ENCODE results near the gene LIMS3. TPM values are rescaled to one million over a fixed set of nuclear protein-coding genes. Genes with fewer than 3 reads are reported as not detected.
"Not testable (repeated sequence)": the region's sequence is repeated elsewhere in the genome, so short reads cannot be mapped to it uniquely, and the experiment has no call there.

LIMS3 gene, protein sequence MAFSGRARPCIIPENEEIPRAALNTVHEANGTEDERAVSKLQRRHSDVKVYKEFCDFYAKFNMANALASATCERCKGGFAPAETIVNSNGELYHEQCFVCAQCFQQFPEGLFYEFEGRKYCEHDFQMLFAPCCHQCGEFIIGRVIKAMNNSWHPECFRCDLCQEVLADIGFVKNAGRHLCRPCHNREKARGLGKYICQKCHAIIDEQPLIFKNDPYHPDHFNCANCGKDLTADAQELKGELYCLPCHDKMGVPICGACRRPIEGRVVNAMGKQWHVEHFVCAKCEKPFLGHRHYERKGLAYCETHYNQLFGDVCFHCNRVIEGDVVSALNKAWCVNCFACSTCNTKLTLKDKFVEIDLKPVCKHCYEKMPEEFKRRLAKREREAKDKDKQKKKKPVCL
- 5.9 TPM for total RNA-seq

DNA sequence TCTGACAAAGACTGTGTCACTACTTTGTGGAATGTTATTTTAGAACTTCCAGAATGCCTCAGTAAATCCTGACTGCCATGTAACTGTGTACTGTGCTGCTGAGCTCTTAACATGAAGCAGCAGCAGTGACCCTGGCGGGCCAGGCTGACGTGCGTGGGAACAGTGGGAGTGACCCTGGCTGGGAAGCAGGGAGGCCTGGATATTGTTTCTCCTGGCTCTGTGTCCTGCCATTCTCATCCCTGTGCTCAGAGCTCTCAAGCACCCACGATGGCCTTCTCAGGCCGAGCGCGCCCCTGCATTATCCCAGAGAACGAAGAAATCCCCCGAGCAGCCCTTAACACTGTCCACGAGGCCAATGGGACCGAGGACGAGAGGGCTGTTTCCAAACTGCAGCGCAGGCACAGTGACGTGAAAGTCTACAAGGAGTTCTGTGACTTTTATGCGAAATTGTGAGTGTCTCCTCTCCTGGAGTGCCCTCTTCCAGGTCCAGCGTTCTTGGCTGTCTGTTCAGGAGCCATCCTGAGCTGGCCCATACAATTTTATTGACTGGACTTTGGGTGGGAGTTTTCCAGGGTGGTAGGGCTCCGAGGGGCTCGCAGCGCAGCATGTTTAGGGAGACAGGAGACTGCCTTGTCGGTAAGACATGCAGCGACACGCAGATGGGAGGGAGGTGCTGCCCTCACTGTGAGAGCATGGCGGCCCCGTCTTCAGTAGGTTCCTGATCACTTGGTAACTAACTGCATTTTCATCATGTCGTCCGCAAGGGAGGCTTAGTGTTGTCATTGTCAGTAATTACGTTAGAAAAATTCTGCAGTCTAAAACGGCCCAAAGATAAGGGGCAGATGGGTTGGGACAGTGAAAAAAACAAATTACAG is at the start of gene LIMS3:
LIMS3 (plus strand) TSS at position 227 of the 875 bp plus-strand sequence; CDS start at position 268, 41 bp downstream.
- DNase-seq: not testable (repeated sequence)

DNA sequence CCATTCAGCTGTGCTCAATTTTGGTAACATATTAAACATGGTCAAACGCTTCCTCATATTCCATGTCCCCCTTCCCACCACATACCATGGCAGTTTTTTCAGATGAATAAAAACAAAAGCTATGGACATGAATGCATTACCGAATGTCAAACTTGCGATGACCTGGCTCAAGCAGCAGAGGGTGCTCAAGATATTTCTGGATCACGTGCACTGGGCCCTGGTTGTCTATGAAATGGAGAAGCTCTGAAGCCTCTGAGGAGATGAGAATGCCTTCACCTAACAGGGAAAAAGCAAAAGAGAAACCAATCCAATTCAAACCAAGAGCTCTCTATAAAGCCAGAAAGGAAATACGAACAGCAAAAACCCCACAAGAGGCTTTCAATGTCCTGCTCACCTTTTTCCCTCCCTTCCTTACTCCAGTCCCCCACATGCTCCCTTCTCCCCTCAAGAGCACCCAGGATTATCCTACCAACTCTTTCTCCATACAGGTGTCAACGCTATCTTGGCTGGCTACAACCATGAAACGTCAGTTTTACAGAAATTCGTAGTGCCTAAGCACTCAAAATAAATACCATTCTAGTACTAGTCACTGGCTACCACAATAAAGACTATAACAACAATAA is 27.2 kb upstream of the LIMS3 start:
- DNase-seq: not testable (repeated sequence)

DNA sequence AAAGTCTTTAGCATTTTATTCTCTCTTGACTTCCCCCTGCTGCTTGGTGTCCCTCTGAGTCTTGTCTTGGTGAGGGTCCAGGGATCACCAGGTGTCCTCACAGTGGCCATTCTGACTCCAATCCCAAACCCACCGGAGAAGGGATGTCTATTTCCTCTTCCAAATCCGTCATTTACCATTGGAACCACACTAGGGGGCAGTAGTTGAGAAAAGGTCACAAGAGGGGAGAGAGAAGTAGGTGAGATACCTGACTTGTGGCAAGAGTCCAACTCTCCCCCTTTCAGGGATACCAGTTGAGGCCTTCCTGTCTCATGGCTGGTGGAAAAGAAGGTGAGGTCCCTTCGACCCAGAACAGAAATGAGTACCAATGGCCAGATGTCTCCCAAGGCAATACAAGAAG is 21.9 kb upstream of the LIMS3 start:
- DNase-seq: not testable (repeated sequence)

DNA sequence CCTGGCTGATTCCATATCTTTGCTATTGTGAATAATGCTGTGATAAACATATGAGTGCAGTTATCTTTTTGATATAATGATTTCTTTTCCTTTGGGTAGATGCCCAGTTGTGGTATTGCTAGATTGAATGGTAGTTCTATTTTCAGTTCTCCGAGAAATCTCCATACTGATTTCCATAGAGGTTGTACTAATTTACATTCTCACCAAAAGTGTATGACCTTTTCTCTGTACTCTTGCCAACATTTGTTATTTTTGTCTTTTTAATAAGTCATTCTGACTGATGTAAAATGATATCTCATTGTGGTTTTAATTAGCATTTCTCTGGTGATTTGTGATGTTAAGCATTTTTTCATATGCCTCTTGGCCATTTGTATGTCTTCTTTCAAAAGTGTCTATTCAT is 16.4 kb upstream of the LIMS3 start:
- DNase-seq: not testable (repeated sequence)

DNA sequence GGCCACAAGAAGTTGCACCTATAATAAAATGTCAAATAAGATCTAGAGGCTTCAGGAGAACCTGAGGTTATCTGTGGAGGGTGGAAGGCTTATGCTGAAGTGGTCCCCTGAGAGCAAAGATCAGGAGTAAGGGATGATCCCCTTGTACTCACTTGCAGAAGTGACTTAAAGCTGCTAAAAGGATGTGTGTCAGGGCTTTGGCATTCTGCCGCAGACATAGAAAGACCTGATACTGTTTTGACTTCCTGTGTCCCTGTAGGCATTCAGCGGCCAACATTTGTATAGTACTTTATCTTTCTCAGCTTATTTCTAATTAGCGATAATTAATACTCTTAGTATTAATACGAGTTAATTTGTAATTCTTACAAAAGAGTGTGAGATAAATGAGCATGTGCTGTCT is 10.1 kb upstream of the LIMS3 start:
- not testable (repeated sequence) for DNase-seq

DNA sequence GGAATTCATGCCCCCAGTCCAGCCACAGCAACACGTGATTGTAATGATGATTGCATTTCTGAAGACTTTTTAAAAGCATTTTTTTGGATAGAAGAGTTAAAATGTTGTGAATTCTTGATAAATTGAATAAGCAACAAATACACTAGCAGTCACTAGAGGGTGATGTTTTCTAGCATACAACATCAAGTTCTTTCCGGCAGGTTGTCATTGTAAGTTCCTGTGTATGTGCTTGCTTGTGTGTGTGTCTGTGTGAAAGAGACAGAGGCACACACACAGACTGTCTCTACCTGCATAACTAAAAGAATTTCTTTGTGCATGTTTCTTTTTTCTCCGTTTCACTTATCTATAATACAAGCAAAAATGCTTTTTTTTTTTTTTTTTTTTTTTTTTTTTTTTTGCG is 8.6 kb upstream of the LIMS3 start:
- not testable (repeated sequence) for DNase-seq

DNA sequence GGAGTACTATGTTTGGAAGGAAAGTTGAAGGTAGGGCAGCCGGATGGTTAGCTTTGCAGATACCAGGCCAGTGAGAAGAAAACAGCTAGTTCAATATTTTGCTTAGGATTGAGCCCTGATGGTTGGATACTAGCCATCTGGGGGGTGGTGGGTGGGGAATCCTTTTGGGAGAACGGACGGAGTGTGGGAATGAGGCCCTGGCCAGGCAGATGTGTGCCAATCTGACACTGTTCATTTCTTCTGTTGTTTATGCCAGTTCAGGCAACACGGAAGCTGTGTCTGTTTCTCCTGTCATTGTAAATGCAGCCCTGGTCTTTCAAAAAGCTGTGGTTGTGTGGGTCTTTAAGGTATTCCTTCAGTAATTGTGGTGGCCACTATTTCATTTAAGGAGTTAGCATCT is 7.5 kb upstream of the LIMS3 start:
- DNase-seq: not testable (repeated sequence)

DNA sequence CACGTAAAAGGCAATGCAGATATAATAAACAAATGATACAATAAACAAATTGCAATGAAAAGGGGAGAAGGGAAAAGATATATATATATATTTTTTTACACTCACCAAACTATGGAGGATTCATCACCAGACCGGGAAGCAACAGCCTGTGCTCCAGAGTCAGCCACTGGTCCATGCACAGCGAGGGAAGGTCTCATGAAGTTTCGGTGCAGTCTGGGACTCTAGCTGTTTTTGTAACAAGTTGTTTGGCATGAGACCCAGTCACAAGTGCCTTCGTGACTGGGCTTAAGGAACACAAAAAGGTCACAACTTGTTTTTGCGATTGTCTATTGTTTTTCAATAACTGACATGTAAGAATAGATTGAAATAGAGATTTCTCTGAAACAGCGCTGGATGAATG is 4.8 kb upstream of the LIMS3 start:
- DNase-seq: not testable (repeated sequence)

DNA sequence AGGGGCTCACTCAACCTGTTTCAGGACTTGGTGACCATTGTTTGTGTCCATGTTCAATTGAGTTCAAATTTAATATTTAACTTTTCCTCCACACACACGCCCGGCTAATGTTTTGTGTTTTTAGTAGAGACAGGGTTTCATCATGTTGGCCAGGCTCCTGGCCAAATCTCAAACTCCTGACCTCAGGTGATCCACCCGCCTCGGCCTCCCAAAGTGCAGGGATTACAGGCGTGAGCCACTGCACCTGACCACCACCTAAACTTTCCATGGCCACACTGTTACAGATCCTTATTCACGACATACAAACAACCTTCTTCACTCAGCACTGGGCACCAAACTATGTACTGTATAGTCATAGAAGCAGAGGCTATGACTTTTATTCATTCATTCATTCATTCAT is 4.3 kb upstream of the LIMS3 start:
- DNase-seq: not testable (repeated sequence)

DNA sequence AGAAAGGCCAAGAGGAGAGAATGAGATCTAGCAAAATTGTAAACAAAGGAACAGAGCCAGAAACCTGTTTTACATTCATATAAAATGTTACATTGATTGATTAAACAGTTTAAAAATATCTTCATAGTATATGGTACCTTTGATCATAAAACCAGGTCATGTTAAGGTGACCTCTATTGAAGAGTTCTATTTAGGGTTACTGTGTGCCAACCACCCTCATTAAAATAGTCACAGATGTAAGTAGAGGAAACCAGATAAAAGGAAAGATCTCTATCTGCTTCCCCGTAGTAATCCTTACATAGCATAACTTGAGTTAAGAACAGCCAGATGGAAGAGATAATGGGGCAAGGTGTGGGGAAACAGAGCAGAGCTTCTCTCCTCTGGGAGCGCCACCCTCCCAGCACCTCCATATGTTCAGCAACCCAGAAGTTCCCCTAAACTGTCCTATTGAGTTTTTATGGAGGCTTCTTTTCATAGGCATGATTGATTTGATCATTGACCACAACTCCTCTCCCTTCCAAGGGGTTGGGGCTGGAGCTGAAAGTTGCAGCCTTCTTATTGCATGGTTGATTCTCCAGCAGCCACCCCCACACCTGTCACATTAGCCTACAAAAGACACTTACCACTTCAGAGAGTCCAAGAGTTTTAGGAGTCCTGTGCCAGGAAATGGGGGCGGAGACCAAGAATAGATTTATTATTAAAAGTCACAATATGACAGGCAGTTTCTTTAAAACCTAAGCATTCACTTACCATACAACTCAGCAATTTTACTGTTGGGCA is 3.2 kb upstream of the LIMS3 start:
- DNase-seq: not testable (repeated sequence)

DNA sequence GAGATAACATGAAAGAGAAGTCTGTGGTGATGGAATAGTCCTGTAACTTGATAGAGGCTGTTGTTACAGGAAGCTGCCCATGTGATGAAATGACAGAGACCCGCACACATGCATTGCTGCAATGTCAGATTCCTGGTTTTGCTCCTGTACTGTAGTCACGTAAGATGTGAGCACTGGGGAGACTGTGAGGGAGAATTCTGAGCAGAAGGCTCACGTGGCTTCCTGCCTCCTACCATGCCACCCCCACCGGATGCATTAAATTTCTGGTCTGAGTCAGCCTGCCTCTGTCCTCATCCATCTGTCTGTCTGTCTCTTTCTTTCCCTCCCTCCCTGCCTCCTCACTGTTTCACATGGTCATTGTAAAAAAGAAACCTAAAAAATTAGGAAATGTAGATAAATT is 2.3 kb upstream of the LIMS3 start:
- not testable (repeated sequence) for DNase-seq

DNA sequence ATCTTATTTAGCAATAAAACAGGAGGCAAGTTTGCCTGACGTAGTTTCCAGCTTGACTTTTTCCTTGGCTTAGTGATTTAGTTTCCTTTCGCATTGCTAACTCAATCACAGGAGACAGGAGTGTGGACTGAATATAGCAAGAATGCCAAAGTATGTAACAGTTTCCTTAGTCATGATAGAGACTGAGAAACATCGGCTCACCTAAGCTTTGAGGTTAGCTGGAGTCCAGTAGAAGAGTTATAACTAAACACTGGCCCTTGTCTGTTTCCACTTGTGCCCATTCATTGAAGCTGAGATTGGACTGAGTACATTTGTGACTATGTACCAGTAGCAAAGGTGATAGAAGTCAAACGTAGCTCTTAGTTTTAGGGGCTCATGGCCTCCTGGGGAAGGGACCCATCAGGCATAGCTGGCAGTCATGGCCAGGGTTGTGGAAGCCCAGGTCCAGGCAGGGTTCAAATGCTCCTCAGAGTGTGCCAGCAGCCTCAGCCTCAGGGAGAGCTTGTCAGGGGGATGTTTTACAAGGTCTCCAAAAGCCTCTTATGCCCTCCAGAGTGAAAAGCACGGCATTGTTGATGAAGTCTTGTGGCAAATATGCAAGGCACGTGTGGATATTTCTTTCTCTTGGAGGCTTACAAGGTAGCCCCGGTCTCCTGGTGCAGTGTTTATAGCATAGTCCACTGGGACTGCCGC is 573 bp upstream of the LIMS3 start:
- DNase-seq: not testable (repeated sequence)

DNA sequence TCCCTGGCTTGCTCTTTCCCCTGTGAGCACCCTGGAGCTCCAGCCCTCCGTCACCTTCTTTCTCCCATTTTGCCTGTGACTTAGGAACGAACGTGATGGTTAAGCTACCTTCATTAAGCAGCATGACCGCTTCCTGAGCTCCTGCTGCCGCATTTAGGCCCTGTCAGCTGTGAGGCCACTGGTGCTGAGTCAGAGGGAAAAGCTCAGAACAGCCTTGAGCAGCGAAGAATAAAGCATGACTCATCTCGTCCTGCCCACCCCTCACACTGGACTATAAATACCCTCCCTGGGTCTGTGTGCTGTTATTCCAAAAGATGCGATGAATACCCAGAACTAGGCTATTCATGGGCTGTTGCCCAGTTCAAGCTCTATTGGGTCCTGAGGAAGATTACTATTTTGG is 7.3 kb downstream of the LIMS3 start:
- not testable (repeated sequence) for DNase-seq

DNA sequence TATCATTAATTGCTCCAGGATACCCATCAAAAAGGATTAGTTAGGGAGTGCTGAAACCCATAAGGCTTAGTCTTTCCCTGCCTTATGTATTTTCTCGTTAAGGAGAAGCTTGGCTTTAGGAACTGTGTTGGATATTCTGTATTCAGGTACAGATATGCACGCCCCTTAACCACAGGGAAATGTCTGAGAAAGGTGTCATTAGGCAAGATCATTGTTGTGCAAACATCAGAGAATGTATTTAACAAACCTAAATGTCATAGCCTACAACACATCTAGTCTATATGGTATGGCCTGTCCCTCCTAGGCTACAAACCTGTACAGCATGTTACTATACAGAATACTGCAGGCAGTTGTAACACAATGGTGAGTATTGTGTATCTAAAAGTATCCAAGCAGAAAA is 10.1 kb downstream of the LIMS3 start:
- not testable (repeated sequence) for DNase-seq

DNA sequence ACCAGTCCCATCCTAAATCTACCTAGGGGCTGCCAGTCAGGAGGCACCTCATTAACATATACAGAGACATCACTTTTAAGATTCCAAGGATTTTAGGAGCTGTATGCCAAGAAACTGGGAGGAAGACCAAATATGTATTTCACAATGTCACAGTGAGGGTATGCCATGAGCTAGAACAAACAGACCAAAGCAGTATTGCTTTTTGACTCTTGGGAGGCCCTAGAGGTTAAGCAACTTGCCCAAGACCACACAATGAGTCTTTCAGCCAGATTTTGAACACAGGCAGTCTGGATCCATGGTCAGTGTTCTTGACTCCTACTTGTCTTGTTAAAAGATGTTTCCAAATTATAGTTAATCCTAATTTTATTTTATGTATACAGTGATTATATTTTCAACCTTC is 12.3 kb downstream of the LIMS3 start:
- not testable (repeated sequence) for DNase-seq

DNA sequence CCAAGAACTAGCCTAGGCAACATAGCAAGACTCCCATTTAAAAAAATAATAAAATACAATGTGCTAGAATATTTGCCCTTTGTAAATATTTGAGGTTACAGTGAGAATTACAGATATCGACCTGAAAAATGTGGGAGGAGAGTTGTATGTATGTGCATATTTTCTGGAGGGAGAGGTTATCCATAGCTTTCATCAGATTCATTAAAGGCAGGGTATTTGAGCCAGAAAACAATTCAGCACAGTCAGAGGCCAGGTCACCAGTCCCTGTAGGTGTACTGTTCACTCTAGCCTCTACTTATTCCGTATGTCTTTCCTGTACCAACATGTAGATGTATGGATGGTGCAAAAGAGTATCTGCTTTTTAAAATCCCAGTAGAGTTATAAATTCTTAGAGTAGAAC is 15.4 kb downstream of the LIMS3 start:
- DNase-seq: not testable (repeated sequence)

DNA sequence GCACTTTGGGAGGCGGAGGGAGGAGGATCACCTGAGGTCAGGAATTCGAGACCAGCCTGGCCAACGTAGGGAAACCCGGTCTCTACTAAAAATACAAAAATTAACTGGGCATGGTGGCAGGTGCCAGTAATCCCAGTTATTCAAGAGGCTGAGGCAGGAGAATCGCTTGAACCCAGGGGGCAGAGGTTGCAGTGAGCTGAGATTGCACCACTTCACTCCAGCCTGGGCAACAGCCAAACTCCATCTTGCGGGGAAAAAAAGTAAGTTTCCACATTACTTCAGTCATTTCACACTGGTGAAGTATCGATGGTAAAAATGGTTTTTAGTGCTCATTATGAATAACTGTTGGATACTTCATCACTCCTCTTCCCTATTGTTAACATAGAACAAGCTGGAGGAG is 16.1 kb downstream of the LIMS3 start:
- not testable (repeated sequence) for DNase-seq

DNA sequence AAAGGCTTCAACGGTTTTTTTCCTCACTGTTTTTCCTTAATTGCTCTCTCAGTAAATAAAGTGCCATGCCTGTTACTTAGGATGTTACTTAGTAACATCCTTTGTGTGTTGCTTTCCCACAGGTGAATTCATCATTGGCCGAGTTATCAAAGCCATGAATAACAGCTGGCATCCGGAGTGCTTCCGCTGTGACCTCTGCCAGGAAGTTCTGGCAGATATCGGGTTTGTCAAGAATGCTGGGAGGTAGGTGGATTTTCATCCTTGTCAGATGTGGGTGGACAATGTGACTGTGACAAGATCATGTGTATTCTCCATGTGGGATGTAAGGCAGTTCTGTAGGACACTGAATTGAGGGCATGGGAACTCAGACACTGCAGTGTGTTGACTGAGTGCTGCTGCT is 17.3 kb downstream of the LIMS3 start:
- DNase-seq: not testable (repeated sequence)

DNA sequence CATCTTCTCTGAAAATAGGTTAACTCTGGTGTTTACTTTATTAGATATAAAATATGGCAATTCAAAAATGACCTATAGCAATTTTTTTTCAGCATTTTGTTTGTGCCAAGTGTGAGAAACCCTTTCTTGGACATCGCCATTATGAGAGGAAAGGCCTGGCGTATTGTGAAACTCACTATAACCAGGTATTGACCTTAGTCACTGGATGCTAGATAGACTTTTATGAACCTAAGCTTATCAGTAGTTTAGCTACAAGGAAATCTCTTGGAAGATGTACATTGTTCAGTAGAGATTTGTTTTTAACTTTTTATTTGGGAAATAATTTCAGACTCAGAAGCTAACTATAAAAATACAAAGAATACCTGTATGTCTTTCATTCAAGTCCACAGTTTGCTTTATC is 21.7 kb downstream of the LIMS3 start:
- DNase-seq: not testable (repeated sequence)

DNA sequence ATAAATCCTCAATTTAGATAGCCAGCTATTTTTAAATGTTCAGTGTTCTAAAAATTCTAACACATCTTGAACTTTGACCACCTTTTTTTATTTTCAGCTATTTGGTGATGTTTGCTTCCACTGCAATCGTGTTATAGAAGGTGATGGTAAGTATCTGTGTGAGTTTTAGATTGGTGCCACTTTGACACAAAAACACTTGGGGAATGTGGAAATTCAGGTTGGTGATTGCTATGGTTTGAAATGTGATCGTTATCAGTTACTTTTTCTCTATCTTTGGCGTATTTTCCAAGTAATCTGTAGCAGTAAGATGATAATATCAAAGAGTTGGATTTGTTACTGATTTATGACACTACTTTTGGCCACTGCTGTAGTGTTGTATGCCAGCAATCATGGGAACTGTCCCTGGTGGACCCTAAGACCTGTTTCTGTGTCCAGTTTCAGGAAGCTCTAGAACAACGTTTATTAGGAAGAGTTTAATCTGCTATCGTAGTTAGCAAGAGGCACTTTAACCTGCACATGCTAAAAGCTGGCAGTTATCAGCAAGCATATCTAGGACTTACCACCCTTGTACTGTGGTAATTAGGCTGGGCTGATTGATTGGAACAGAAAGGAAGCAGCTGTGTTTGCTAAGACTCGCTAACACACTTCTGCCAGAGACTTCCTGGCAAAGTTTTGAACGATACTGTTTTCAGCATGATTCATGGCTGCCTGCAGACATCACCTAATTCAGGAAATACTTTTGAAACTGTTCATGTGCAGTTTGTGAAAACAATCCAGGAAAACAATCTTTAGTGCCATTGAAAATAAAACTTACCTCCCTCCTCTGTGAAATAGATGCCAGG is 23.3 kb downstream of the LIMS3 start:
- not testable (repeated sequence) for DNase-seq

Measured in skin of body (tissue), 2 donors.